HepG2 (cell line): ENCODE measurements around the gene RING1. TPM values are rescaled to one million over a fixed set of nuclear protein-coding genes. Genes with fewer than 3 reads are reported as not detected.

Experiments used
- BRF2 ChIP-seq: sonication (generic); formaldehyde crosslinking; IDR thresholded peaks from 2 replicates; pipeline ENCODE4 v1.8.1; 2022; ENCODE audit warnings: mild to moderate bottlenecking, missing genetic modification reagents
- CREBL2 ChIP-seq: sonication (generic); formaldehyde crosslinking; IDR thresholded peaks from 2 replicates; pipeline ENCODE4 v1.8.1; 2023; ENCODE audit warnings: missing genetic modification reagents, mild to moderate bottlenecking, borderline replicate concordance
- CTCF ChIP-seq: sonication (generic); formaldehyde crosslinking; IDR thresholded peaks from 2 replicates; pipeline ENCODE4 v1.5.0; 2020; ENCODE audit warnings: mild to moderate bottlenecking, missing genetic modification reagents, moderate library complexity
- HNF4G ChIP-seq, 2 experiments: sonication (generic) in 1 of 2; formaldehyde crosslinking in 1 of 2; IDR thresholded peaks; 2 replicates each; pipeline versions ENCODE4 v1.4.0 to v1.6.1; 2011 to 2020; ENCODE audit warnings: borderline replicate concordance in 2 of 2, low read depth in 2 of 2, mild to moderate bottlenecking in 2 of 2, low read length in 1 of 2, missing genetic modification reagents in 1 of 2, moderate library complexity in 1 of 2
- ISL2 ChIP-seq: sonication (generic); formaldehyde crosslinking; IDR thresholded peaks from 2 replicates; pipeline ENCODE4 v1.5.0; 2020; ENCODE audit warnings: missing genetic modification reagents
- MXI1 ChIP-seq: IDR thresholded peaks from 3 replicates; pipeline ENCODE4 v1.6.1; 2012; ENCODE audit warnings: low read depth, low read length, inconsistent platforms, borderline replicate concordance
- PATZ1 ChIP-seq: sonication (generic); formaldehyde crosslinking; IDR thresholded peaks from 2 replicates; pipeline ENCODE4 v1.4.0; 2020; ENCODE audit warnings: missing genetic modification reagents
- PBX2 ChIP-seq: IDR thresholded peaks from 2 replicates; pipeline ENCODE4 v1.6.1; 2016; ENCODE audit warnings: control low read depth
- POLR2AphosphoS5 ChIP-seq: IDR thresholded peaks from 2 replicates; pipeline ENCODE4 v1.6.1; 2012; ENCODE audit warnings: low read depth, low read length
- RERE ChIP-seq: IDR thresholded peaks from 2 replicates; pipeline ENCODE4 v1.6.1; 2016; ENCODE audit warnings: low read depth, missing genetic modification reagents, missing compliant biosample characterization
- SALL2 ChIP-seq: sonication (generic); formaldehyde crosslinking; IDR thresholded peaks from 2 replicates; pipeline ENCODE4 v1.8.1; 2023; ENCODE audit warnings: mild to moderate bottlenecking, missing genetic modification reagents, inconsistent platforms
- SRSF1 ChIP-seq: fragments of 200-400 bp; formaldehyde crosslinking; optimal IDR thresholded peaks from 2 replicates; pipeline ENCODE3; 2017; ENCODE audit warnings: mild to moderate bottlenecking, low read depth, low read length, moderate library complexity
- TEAD3 ChIP-seq: optimal IDR thresholded peaks from 2 replicates; pipeline ENCODE3; 2016; ENCODE audit warnings: borderline replicate concordance
- ZBTB7A ChIP-seq: sonication (generic); formaldehyde crosslinking; IDR thresholded peaks from 2 replicates; pipeline ENCODE4 v1.8.0; 2022; ENCODE audit warnings: mild to moderate bottlenecking, missing genetic modification reagents
- ZNF326 ChIP-seq: sonication (generic); formaldehyde crosslinking; IDR thresholded peaks from 2 replicates; pipeline ENCODE4 v1.4.0; 2020; ENCODE audit warnings: missing genetic modification reagents, borderline replicate concordance
- ZNF598 ChIP-seq: sonication (generic); formaldehyde crosslinking; IDR thresholded peaks from 2 replicates; pipeline ENCODE4 v1.5.1; 2020; ENCODE audit warnings: mild to moderate bottlenecking, missing genetic modification reagents, borderline replicate concordance
- polyA plus RNA-seq, 8 experiments: library from polyadenylated mRNA; depleted of rRNA in 3 of 8; stranded (reverse) in 7 of 8; unstranded in 1 of 8; fragments of >200 nt; fragmentation: Illumina TruSeq in 4 of 8; extraction: Trizol in 4 of 8; gene quantifications; 2 replicates each; pipeline versions ENCODE4 v1.2.1 to v1.2.3, GENCODE V29; 2011 to 2016; ENCODE audit warnings: low read depth in 4 of 8, missing spikeins in 1 of 8, mixed read lengths in 1 of 8; ENCODE audit not compliant: insufficient read depth in 1 of 8
- total RNA-seq, 5 experiments: library from RNA; depleted of rRNA; stranded (reverse); fragments of >200 nt; fragmentation: Illumina TruSeq; extraction: Trizol; gene quantifications; 2 replicates each; pipeline ENCODE4 v1.2.3, GENCODE V29; 2016; ENCODE audit warnings: low read depth in 1 of 5

The RING1 gene
- total and polyA plus RNA-seq, 2 of the 13 experiments (the other 11 are each of a cell fraction or from before 2014, with no cell fraction given): 23.9 to 33.6 TPM

- no peak for TF ChIP-seq RERE (CRISPR knock-in tag)
- no peak for TF ChIP-seq SALL2 (CRISPR knock-in tag)
- no peak for TF ChIP-seq HNF4G (IDR thresholded peaks at IDR 0.05; ENCODE audit: borderline replicate concordance, low read depth, low read length)
- TF ChIP-seq HNF4G (CRISPR knock-in tag; IDR thresholded peaks at IDR 0.05; ENCODE audit: borderline replicate concordance, low read depth): no peak
- no peak for TF ChIP-seq ZNF326
- TF ChIP-seq TEAD3 (CRISPR knock-in tag): peak; percentile 38
- TF ChIP-seq ZBTB7A (CRISPR knock-in tag): peak; percentile 35; the same call in 1 of the 2 replicates
- no peak for TF ChIP-seq MXI1
- TF ChIP-seq ISL2 (CRISPR knock-in tag): no peak
- TF ChIP-seq PATZ1 (CRISPR knock-in tag): peak; percentile 68
- no peak for TF ChIP-seq CREBL2
- TF ChIP-seq BRF2: no peak
- TF ChIP-seq POLR2AphosphoS5: no peak
- TF ChIP-seq PBX2 (CRISPR knock-in tag): no peak
- 0 out of 2 replicates have a peak, but pooled peaks have one; percentile 11 for TF ChIP-seq ZNF598 (CRISPR knock-in tag)
- peak; percentile 27 for TF ChIP-seq SRSF1
- peak; percentile 57 for TF ChIP-seq CTCF (CRISPR knock-in tag)
Measured at GRCh38 chr6:33205191-33206026, 2.9 kb upstream of the RING1 start (continued).
